H1 (cell line): Measurements from ENCODE around the gene SPACA9. TPM values are rescaled to one million over a fixed set of nuclear protein-coding genes. Genes with fewer than 3 reads are reported as not detected.

Experiments
- CTCF ChIA-PET: fragments of 300-600 bp; sonication (Branson Sonifier 250); formaldehyde crosslinking; loops from one replicate; lab custom pipeline; 2021; ENCODE audit not compliant: partially characterized antibody; lab: Charles Lee
- POLR2A ChIA-PET: fragments of 300-600 bp; sonication (Branson Sonifier 250); formaldehyde crosslinking; loops from one replicate; lab custom pipeline; 2021; ENCODE audit warnings: inconsistent platforms; ENCODE audit not compliant: partially characterized antibody; lab: Charles Lee
- DNase-seq, 2 experiments: peaks; one replicate each; pipeline versions ENCODE4 v3.0.0 to v3.0.0-alpha.2; 2010 to 2022; ENCODE audit warnings: low spot score in 2 of 2, low read depth in 1 of 2, mixed read lengths in 1 of 2
- FAIRE-seq: peaks from 2 replicates; lab custom pipeline; 2011; peaks lifted over from hg19 to GRCh38; lab: Jason Lieb, UNC
- H2AFZ ChIP-seq: 2 replicates; pipeline ENCODE4 v1.8.1; 2012; ENCODE audit warnings: low read length, inconsistent platforms
- H2AK5ac ChIP-seq: 2 replicates; pipeline ENCODE4 v1.6.1; 2013; ENCODE audit warnings: low read depth, low read length
- H2BK120ac ChIP-seq: replicated peaks from 2 replicates; pipeline ENCODE3; 2013; ENCODE audit warnings: low read depth, low read length, inconsistent platforms
- H2BK12ac ChIP-seq: 2 replicates; pipeline ENCODE4 v1.6.1; 2013; ENCODE audit warnings: low read depth, low read length
- H2BK15ac ChIP-seq: 2 replicates; pipeline ENCODE4 v1.6.1; 2013; ENCODE audit warnings: low read length
- H2BK20ac ChIP-seq: 2 replicates; pipeline ENCODE4 v1.6.1; 2013; ENCODE audit warnings: low read length
- H2BK5ac ChIP-seq: 2 replicates; pipeline ENCODE4 v1.6.1; 2013; ENCODE audit warnings: low read depth, low read length
- H3K14ac ChIP-seq: 2 replicates; pipeline ENCODE4 v1.6.1; 2013; ENCODE audit warnings: inconsistent platforms; ENCODE audit not compliant: insufficient read length
- H3K18ac ChIP-seq: 2 replicates; pipeline ENCODE4 v1.6.1; 2013; ENCODE audit warnings: low read length; ENCODE audit errors: extremely low read depth
- H3K23ac ChIP-seq: 2 replicates; pipeline ENCODE4 v1.6.1; 2013; ENCODE audit warnings: inconsistent platforms; ENCODE audit not compliant: insufficient read length
- H3K23me2 ChIP-seq: 2 replicates; pipeline ENCODE4 v1.6.1; 2013; ENCODE audit warnings: low read depth, low read length
- H3K27ac ChIP-seq: 2 replicates; pipeline ENCODE4 v1.6.1; 2011; ENCODE audit warnings: low read depth, low read length, inconsistent platforms
- H3K27me3 ChIP-seq, 4 experiments: replicated peaks in 1 of 4; 1 replicate in 1 of 4; 2 replicates in 3 of 4; pipeline versions ENCODE4 v1.6.1 to v1.8.1; 2011 to 2013; ENCODE audit warnings: low read length in 3 of 4, mild to moderate bottlenecking in 3 of 4, inconsistent platforms in 2 of 4, mixed read lengths in 2 of 4, moderate library complexity in 1 of 4; ENCODE audit not compliant: control insufficient read depth in 3 of 4, insufficient read depth in 3 of 4; ENCODE audit errors: extremely low read depth in 1 of 4
- H3K36me3 ChIP-seq, 4 experiments: 2 replicates each; pipeline versions ENCODE4 v1.6.1 to v1.8.1; 2011 to 2013; ENCODE audit warnings: mild to moderate bottlenecking in 4 of 4, low read length in 3 of 4, moderate library complexity in 2 of 4, control low read depth in 1 of 4, inconsistent platforms in 1 of 4; ENCODE audit not compliant: insufficient read depth in 4 of 4, control insufficient read depth in 2 of 4
- H3K4ac ChIP-seq: replicated peaks from 2 replicates; pipeline ENCODE3; 2013; ENCODE audit warnings: low read length, low read depth, mixed read lengths, inconsistent platforms; ENCODE audit not compliant: insufficient read length
- H3K4me1 ChIP-seq, 4 experiments: replicated peaks in 1 of 4; 1 replicate in 1 of 4; 2 replicates in 3 of 4; pipeline versions ENCODE4 v1.6.1 to v1.8.1; 2011 to 2013; ENCODE audit warnings: low read length in 3 of 4, inconsistent platforms in 2 of 4, mixed read lengths in 1 of 4; ENCODE audit not compliant: insufficient read depth in 4 of 4, control insufficient read depth in 3 of 4
- H3K4me2 ChIP-seq, 2 experiments: 2 replicates each; pipeline versions ENCODE4 v1.6.1 to v1.8.1; 2011 to 2013; ENCODE audit warnings: low read depth in 2 of 2, low read length in 2 of 2, control low read depth in 1 of 2, inconsistent platforms in 1 of 2, mild to moderate bottlenecking in 1 of 2; ENCODE audit not compliant: insufficient read depth in 1 of 2
- H3K4me3 ChIP-seq, 4 experiments: fragments of 200-600, 300-600 bp in 1 of 4; sonication (generic), shearing (Covaris generic), sonication (Bioruptor Twin) in 1 of 4; 2 replicates each; pipeline versions ENCODE4 v1.5.1 to v1.8.1; 2011 to 2016; ENCODE audit warnings: low read length in 4 of 4, low read depth in 3 of 4, control low read depth in 2 of 4, inconsistent platforms in 2 of 4, mild to moderate bottlenecking in 2 of 4, mixed read lengths in 1 of 4, moderate library complexity in 1 of 4; ENCODE audit not compliant: insufficient read depth in 2 of 4; ENCODE audit errors: extremely low read depth in 1 of 4
- H3K56ac ChIP-seq: replicated peaks from 2 replicates; pipeline ENCODE3; 2013; ENCODE audit warnings: low read depth, mild to moderate bottlenecking, mixed read lengths, low read length, inconsistent platforms; ENCODE audit not compliant: insufficient read length
- H3K79me1 ChIP-seq: 2 replicates; pipeline ENCODE4 v1.6.1; 2013; ENCODE audit warnings: low read depth, low read length, control low read depth
- H3K79me2 ChIP-seq, 2 experiments: 2 replicates each; pipeline versions ENCODE4 v1.6.1 to v1.8.1; 2012 to 2013; ENCODE audit warnings: low read length in 2 of 2, mild to moderate bottlenecking in 2 of 2, inconsistent platforms in 1 of 2; ENCODE audit not compliant: insufficient read depth in 2 of 2, control insufficient read depth in 1 of 2
- H3K9ac ChIP-seq, 4 experiments: replicated peaks in 1 of 4; 1 replicate in 1 of 4; 2 replicates in 3 of 4; pipeline versions ENCODE4 v1.6.1 to v1.8.1; 2011 to 2013; ENCODE audit warnings: low read depth in 3 of 4, low read length in 3 of 4, control low read depth in 2 of 4, mild to moderate bottlenecking in 2 of 4, moderate library complexity in 2 of 4, inconsistent platforms in 1 of 4; ENCODE audit errors: extremely low read depth in 1 of 4
- H3K9me3 ChIP-seq, 2 experiments: 2 replicates each; pipeline versions ENCODE4 v1.6.1 to v1.8.1; 2012 to 2013; ENCODE audit warnings: mild to moderate bottlenecking in 2 of 2, moderate library complexity in 2 of 2, control low read depth in 1 of 2, inconsistent platforms in 1 of 2, low read depth in 1 of 2, low read length in 1 of 2, mixed read lengths in 1 of 2; ENCODE audit not compliant: insufficient read depth in 2 of 2
- H4K20me1 ChIP-seq, 2 experiments: replicated peaks in 1 of 2; 2 replicates each; pipeline versions ENCODE3 to v1.8.1; 2011 to 2013; ENCODE audit warnings: inconsistent platforms in 2 of 2, low read length in 2 of 2, mild to moderate bottlenecking in 1 of 2; ENCODE audit not compliant: insufficient read depth in 2 of 2, control insufficient read depth in 1 of 2
- H4K5ac ChIP-seq: 2 replicates; pipeline ENCODE4 v1.6.1; 2013; ENCODE audit warnings: low read length, low read depth, mixed read lengths, inconsistent platforms; ENCODE audit not compliant: insufficient read length
- H4K8ac ChIP-seq: 2 replicates; pipeline ENCODE4 v1.8.0; 2013; ENCODE audit warnings: mild to moderate bottlenecking, moderate library complexity, low read length, inconsistent platforms; ENCODE audit not compliant: insufficient read depth; ENCODE audit errors: extremely low read depth
- H4K91ac ChIP-seq: replicated peaks from 2 replicates; pipeline ENCODE3; 2013; ENCODE audit warnings: low read length, mixed read lengths, inconsistent platforms; ENCODE audit not compliant: insufficient read length
- BACH1 ChIP-seq: IDR thresholded peaks from 2 replicates; pipeline ENCODE4 v1.6.1; 2012; ENCODE audit warnings: low read length, improper control_type of control experiment
- CBX8 ChIP-seq: fragments of 300-800, 300-1000 bp; sonication (generic); IDR thresholded peaks from 2 replicates; pipeline ENCODE4 v1.7.1; 2016; ENCODE audit warnings: low read depth, low read length, borderline replicate concordance
- CHD1 ChIP-seq: IDR thresholded peaks from 2 replicates; pipeline ENCODE4 v1.6.1; 2012; ENCODE audit warnings: low read depth, low read length, improper control_type of control experiment
- CTBP2 ChIP-seq: IDR thresholded peaks from 2 replicates; pipeline ENCODE4 v1.7.0; 2011; ENCODE audit warnings: borderline replicate concordance, mild to moderate bottlenecking, moderate library complexity, mixed read lengths, low read length; ENCODE audit not compliant: insufficient read depth, insufficient read length
- E2F6 ChIP-seq: IDR thresholded peaks from 2 replicates; pipeline ENCODE4 v1.6.1; 2012; ENCODE audit warnings: inconsistent platforms
- GTF2F1 ChIP-seq: IDR thresholded peaks from 2 replicates; pipeline ENCODE4 v1.6.1; 2012; ENCODE audit warnings: low read depth, low read length, improper control_type of control experiment, borderline replicate concordance
- KDM1A ChIP-seq: fragments of 200-600, 300-600 bp; sonication (generic); IDR thresholded peaks from 2 replicates; pipeline ENCODE4 v1.7.1; 2016; ENCODE audit warnings: mild to moderate bottlenecking, low read length, borderline replicate concordance
- KDM5A ChIP-seq: fragments of 200-600 bp; IDR thresholded peaks from 2 replicates; pipeline ENCODE4 v1.7.1; 2012; ENCODE audit warnings: mild to moderate bottlenecking, low read length, inconsistent platforms, mixed read lengths
- MAFK ChIP-seq: IDR thresholded peaks from 2 replicates; pipeline ENCODE4 v1.6.1; 2012; ENCODE audit warnings: low read depth, mild to moderate bottlenecking, improper control_type of control experiment, low read length
- SP1 ChIP-seq: IDR thresholded peaks from 2 replicates; pipeline ENCODE4 v1.6.1; 2011; ENCODE audit warnings: low read depth, low read length
- SP4 ChIP-seq: IDR thresholded peaks from 2 replicates; pipeline ENCODE4 v1.6.1; 2012; ENCODE audit warnings: low read length, inconsistent platforms
- WGBS, 2 experiments: shearing (Covaris generic) in 1 of 2; methylation state at CpG; one replicate each; pipeline versions ENCODE4 v1.1.6 to v1.1.7; 2013 to 2015; ENCODE audit warnings: low lambda C conversion rate in 2 of 2, mixed read lengths in 2 of 2, inconsistent platforms in 1 of 2, low coverage in 1 of 2, missing lambda C conversion rate in 1 of 2; ENCODE audit not compliant: insufficient replicate concordance in 2 of 2, insufficient coverage in 1 of 2, insufficient read length in 1 of 2; ENCODE audit errors: extremely low coverage in 1 of 2, missing lambda C conversion rate in 1 of 2; 5-methylcytosine and 5-hydroxymethylcytosine counted together
- polyA plus RNA-seq, 7 experiments: library from polyadenylated mRNA; depleted of rRNA in 3 of 7; stranded (reverse) in 5 of 7; unstranded in 2 of 7; fragments of >200 nt in 5 of 7; fragments of 200-250 nt in 2 of 7; gene quantifications; 1 replicate in 5 of 7; 2 replicates in 1 of 7; 4 replicates in 1 of 7; pipeline versions ENCODE4 v1.2.1 to v1.2.3, GENCODE V29; 2011 to 2013; ENCODE audit warnings: missing spikeins in 2 of 7, mixed read lengths in 2 of 7
- total RNA-seq: library from RNA; stranded (reverse); fragmentation: NEBNext Ultra II Directional; extraction: Animal tissue kit (Norgen Biotek cat#: 25700); gene quantifications from 2 replicates; pipeline ENCODE4 v1.2.1, GENCODE V29; 2021

Gene SPACA9
- total and polyA plus RNA-seq, 2 of the 8 experiments (the other 6 are each of a cell fraction or from before 2014, with no cell fraction given): 0.63 to 1.3 TPM

GRCh38 chr9:132864277-132864676, 14.4 kb upstream of the SPACA9 start:
- ChIA-PET POLR2A (interaction anchor here (1.0 kb wide), 1 partner anchor 11 kb away, joined by 3 read pairs; no protein-coding TSS in a partner anchor), CTCF (interaction anchor here (1.0 to 1.8 kb wide), 5 partner anchors 10 to 38 kb away, joined by 3 to 7 read pairs (median 4); partner anchors contain the start of gene AK8)
- Histone ChIP-seq H2AK5ac (no peak overlapping the region; the same call in 1 of the 2 replicates), H3K4me2 (no peak overlapping the region), H2BK120ac (no peak overlapping the region), H3K9me3 (no peaks in the 10 kb centered on the region), H3K23me2 (no peaks in the 10 kb centered on the region), H3K4ac (no peak overlapping the region), H3K18ac (no peak overlapping the region), H3K4me1 (peaks cover 0 to 2% (median 1%) of the 10 kb centered on the region in 4 experiments; a peak in 1 of 7 replicates), H4K5ac (no peak overlapping the region), H3K36me3 (no peaks in the 10 kb centered on the region), H3K23ac (no peak overlapping the region), H2AFZ (no peak overlapping the region), H4K20me1 (no peaks in the 10 kb centered on the region), H2BK20ac (no peak overlapping the region), H2BK5ac (no peak overlapping the region), H3K9ac (no peak overlapping the region), H4K91ac (no peak overlapping the region), H3K56ac (no peak overlapping the region), H2BK15ac (no peak overlapping the region), H3K27me3 (no peaks in the 10 kb centered on the region; a peak in 2 of 7 replicates), H4K8ac (no peak overlapping the region), H3K14ac (no peak overlapping the region), H3K4me3 (no peak overlapping the region), H3K27ac (no peak overlapping the region), H2BK12ac (no peak overlapping the region), H3K79me2 (no peaks in the 10 kb centered on the region), H3K79me1 (no peaks in the 10 kb centered on the region)
- 85% methylated on average over 2 of the region's 2 CpGs; no CpG with 5 or more reads in 1 of the 2 experiments for WGBS, 2 experiments
- DNase-seq (no peak), FAIRE-seq (no peak)
- TF ChIP-seq CHD1 (no peak), SP4 (no peak), KDM1A (no peak), KDM5A (no peak), CTBP2 (no peak), SP1 (no peak), CBX8 (no peak), BACH1 (no peak), E2F6 (no peak), MAFK (no peak), GTF2F1 (no peak)
